Liver (tissue), 9 donors: ENCODE data around the gene LRIG1. TPM values are rescaled to one million over a fixed set of nuclear protein-coding genes. Genes with fewer than 3 reads are reported as not detected.

Experiments used
- DNase-seq: peaks from one replicate; pipeline ENCODE4 v3.0.0-alpha.2; 2017; ENCODE audit warnings: low spot score
- H3K27ac ChIP-seq, 2 donors: one replicate each; pipeline ENCODE4 v1.7.0; 2013; ENCODE audit warnings: inconsistent platforms in 2 of 2, low read length in 2 of 2, control low read depth in 1 of 2, low read depth in 1 of 2, mild to moderate bottlenecking in 1 of 2
- H3K27me3 ChIP-seq, 4 donors: one replicate each; pipeline versions ENCODE4 v1.6.1 to v1.7.0; 2013; ENCODE audit warnings: low read length in 3 of 4, inconsistent platforms in 1 of 4, mild to moderate bottlenecking in 1 of 4, moderate library complexity in 1 of 4; ENCODE audit not compliant: control insufficient read depth in 4 of 4, insufficient read depth in 4 of 4
- H3K36me3 ChIP-seq, 4 donors: one replicate each; pipeline versions ENCODE4 v1.6.1 to v1.7.0; 2013; ENCODE audit warnings: low read length in 3 of 4, mild to moderate bottlenecking in 3 of 4, low read depth in 1 of 4, moderate library complexity in 1 of 4; ENCODE audit not compliant: control insufficient read depth in 4 of 4, insufficient read depth in 3 of 4
- H3K4me1 ChIP-seq, 4 donors: one replicate each; pipeline versions ENCODE4 v1.6.1 to v1.7.0; 2013; ENCODE audit warnings: low read length in 3 of 4, mild to moderate bottlenecking in 3 of 4, moderate library complexity in 1 of 4; ENCODE audit not compliant: control insufficient read depth in 4 of 4, insufficient read depth in 4 of 4
- H3K4me3 ChIP-seq, 3 donors: one replicate each; pipeline versions ENCODE4 v1.6.1 to v1.7.0; 2013; ENCODE audit warnings: low read length in 3 of 3, control low read depth in 1 of 3, low read depth in 1 of 3, mild to moderate bottlenecking in 1 of 3
- H3K9ac ChIP-seq, 2 donors: one replicate each; pipeline ENCODE4 v1.7.0; 2013; ENCODE audit warnings: low read length in 2 of 2, mild to moderate bottlenecking in 2 of 2, moderate library complexity in 2 of 2, control low read depth in 1 of 2, low read depth in 1 of 2
- H3K9me3 ChIP-seq, 4 donors: one replicate each; pipeline versions ENCODE4 v1.6.1 to v1.7.0; 2013; ENCODE audit warnings: low read length in 3 of 4; ENCODE audit not compliant: control insufficient read depth in 4 of 4
- EGR1 ChIP-seq, 2 donors: IDR thresholded peaks; 2 replicates each; pipeline ENCODE4 v1.6.1; 2016 to 2018; ENCODE audit warnings: antibody characterized with exemption in 2 of 2, low read depth in 2 of 2
- FOXA1 ChIP-seq: IDR thresholded peaks from 2 replicates; pipeline ENCODE4 v1.6.1; 2016; ENCODE audit warnings: antibody characterized with exemption
- FOXA2 ChIP-seq: IDR thresholded peaks from 2 replicates; pipeline ENCODE4 v1.6.1; 2016; ENCODE audit warnings: antibody characterized with exemption
- GABPA ChIP-seq, 2 donors: IDR thresholded peaks in 1 of 2; conservative IDR thresholded peaks in 1 of 2; 2 replicates each; pipeline ENCODE4 v1.6.1; 2016; ENCODE audit warnings: antibody characterized with exemption in 2 of 2, mild to moderate bottlenecking in 1 of 2, moderate library complexity in 1 of 2
- HNF4A ChIP-seq, 2 donors: conservative IDR thresholded peaks; 2 replicates each; pipeline ENCODE4 v1.6.1; 2016; ENCODE audit warnings: antibody characterized with exemption in 2 of 2, mild to moderate bottlenecking in 2 of 2
- HNF4G ChIP-seq: IDR thresholded peaks from 2 replicates; pipeline ENCODE4 v1.6.1; 2016; ENCODE audit warnings: antibody characterized with exemption
- JUND ChIP-seq, 2 donors: IDR thresholded peaks; 2 replicates each; pipeline ENCODE4 v1.6.1; 2016; ENCODE audit warnings: antibody characterized with exemption in 2 of 2
- NR2F2 ChIP-seq: IDR thresholded peaks from 2 replicates; pipeline ENCODE4 v1.6.1; 2016; ENCODE audit warnings: antibody characterized with exemption
- SP1 ChIP-seq: IDR thresholded peaks from 2 replicates; pipeline ENCODE4 v1.6.1; 2018; ENCODE audit warnings: antibody characterized with exemption, mild to moderate bottlenecking
- TAF1 ChIP-seq: conservative IDR thresholded peaks from 2 replicates; pipeline ENCODE4 v1.6.1; 2016; ENCODE audit warnings: antibody characterized with exemption, mild to moderate bottlenecking
- YY1 ChIP-seq: IDR thresholded peaks from 2 replicates; pipeline ENCODE4 v1.6.1; 2016; ENCODE audit warnings: antibody characterized with exemption, mild to moderate bottlenecking
- WGBS: extraction: QIAGEN DNeasy Blood & Tissue Kit; methylation state at CpG from one replicate; pipeline ENCODE4 v1.1.7; 2013; 5-methylcytosine and 5-hydroxymethylcytosine counted together
- polyA plus RNA-seq, 2 donors: library from polyadenylated mRNA; stranded (reverse) in 1 of 2; unstranded in 1 of 2; fragments of 200-250 nt in 1 of 2; fragments of >200 nt in 1 of 2; fragmentation: Nextera tagmentation in 1 of 2; extraction: Ambion mirVana in 1 of 2; gene quantifications; one replicate each; pipeline versions ENCODE4 v1.2.1 to v1.2.3, GENCODE V29; 2013 to 2015
- total RNA-seq, 2 donors: library from RNA; depleted of rRNA; stranded (reverse); fragments of >200 nt; gene quantifications; one replicate each; pipeline ENCODE4 v1.2.3, GENCODE V29; 2014
- TF ChIP-seq, protein P1 (sequence below): IDR thresholded peaks from 2 replicates; pipeline ENCODE4 v1.6.1; 2016; ENCODE audit warnings: antibody characterized with exemption, mild to moderate bottlenecking
- TF ChIP-seq, protein P2 (sequence below): IDR thresholded peaks from 2 replicates; pipeline ENCODE4 v1.6.1; 2016; ENCODE audit warnings: antibody characterized with exemption
- TF ChIP-seq, protein P3 (sequence below): IDR thresholded peaks from 2 replicates; pipeline ENCODE4 v1.6.1; 2016; ENCODE audit warnings: antibody characterized with exemption
- TF ChIP-seq, protein P4 (sequence below): fragments of 150-350 bp; IDR thresholded peaks from 2 replicates; pipeline ENCODE4 v1.5.1; 2017; ENCODE audit warnings: improper control_type of control experiment, low read depth, low read length; ENCODE audit not compliant: missing input control
- TF ChIP-seq, protein P5 (sequence below): IDR thresholded peaks from 2 replicates; pipeline ENCODE4 v1.6.1; 2016; ENCODE audit warnings: antibody characterized with exemption
- donor health status: healthy.
- donor health status: healthy.
- donor health status: healthy.
- donor health status: healthy.
- donor health status: healthy.

Gene LRIG1
- total and polyA plus RNA-seq, 4 donors = 9.4 to 48.9 (median 12.9) TPM

DNA sequence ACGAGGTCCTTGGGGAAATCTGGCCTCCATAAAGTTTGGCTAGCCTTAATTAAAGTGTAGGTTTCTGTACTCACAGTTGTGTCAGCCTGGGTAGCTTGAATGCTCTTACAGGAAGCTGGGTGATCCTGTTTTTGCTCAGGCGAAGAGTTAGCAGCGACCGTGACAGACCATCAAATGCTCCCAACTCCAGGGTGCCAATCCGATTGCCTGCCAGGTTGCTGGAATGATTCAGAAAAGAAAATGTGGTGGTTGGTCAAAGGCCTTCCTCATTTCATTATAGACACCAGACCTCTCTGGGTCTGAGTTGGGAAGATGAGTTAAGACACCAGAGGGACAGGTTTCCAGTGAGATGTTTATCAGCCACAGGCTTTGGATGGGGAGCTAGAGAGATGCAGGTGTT is 86.0 kb downstream of the LRIG1 start:
- peaks cover 14 to 37% (median 23%) of the 10 kb centered on the region in 4 donors for H3K36me3 ChIP-seq
- no peaks in the 10 kb centered on the region for H3K4me1 ChIP-seq
- DNase-seq = no peak
- no peak overlapping the region for H3K27ac ChIP-seq
- H3K9ac ChIP-seq = no peak overlapping the region
- H3K4me3 ChIP-seq = no peak overlapping the region
- H3K27me3 ChIP-seq = no peaks in the 10 kb centered on the region
- 97% methylated on average over 5 of the region's 5 CpGs for WGBS
- no peak for TF ChIP-seq FOXA1
- TF ChIP-seq SP1 = no peak
- no peak for TF ChIP-seq TAF1
- TF ChIP-seq GABPA (IDR thresholded peaks at IDR 0.05 in 1 of 2, conservative IDR thresholded peaks at IDR 0.05 in 1 of 2) = no peak
- no peak for TF ChIP-seq HNF4A (conservative IDR thresholded peaks at IDR 0.05)
- TF ChIP-seq HNF4G = no peak
- TF ChIP-seq, protein P1, sequence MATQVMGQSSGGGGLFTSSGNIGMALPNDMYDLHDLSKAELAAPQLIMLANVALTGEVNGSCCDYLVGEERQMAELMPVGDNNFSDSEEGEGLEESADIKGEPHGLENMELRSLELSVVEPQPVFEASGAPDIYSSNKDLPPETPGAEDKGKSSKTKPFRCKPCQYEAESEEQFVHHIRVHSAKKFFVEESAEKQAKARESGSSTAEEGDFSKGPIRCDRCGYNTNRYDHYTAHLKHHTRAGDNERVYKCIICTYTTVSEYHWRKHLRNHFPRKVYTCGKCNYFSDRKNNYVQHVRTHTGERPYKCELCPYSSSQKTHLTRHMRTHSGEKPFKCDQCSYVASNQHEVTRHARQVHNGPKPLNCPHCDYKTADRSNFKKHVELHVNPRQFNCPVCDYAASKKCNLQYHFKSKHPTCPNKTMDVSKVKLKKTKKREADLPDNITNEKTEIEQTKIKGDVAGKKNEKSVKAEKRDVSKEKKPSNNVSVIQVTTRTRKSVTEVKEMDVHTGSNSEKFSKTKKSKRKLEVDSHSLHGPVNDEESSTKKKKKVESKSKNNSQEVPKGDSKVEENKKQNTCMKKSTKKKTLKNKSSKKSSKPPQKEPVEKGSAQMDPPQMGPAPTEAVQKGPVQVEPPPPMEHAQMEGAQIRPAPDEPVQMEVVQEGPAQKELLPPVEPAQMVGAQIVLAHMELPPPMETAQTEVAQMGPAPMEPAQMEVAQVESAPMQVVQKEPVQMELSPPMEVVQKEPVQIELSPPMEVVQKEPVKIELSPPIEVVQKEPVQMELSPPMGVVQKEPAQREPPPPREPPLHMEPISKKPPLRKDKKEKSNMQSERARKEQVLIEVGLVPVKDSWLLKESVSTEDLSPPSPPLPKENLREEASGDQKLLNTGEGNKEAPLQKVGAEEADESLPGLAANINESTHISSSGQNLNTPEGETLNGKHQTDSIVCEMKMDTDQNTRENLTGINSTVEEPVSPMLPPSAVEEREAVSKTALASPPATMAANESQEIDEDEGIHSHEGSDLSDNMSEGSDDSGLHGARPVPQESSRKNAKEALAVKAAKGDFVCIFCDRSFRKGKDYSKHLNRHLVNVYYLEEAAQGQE = no peak
- TF ChIP-seq YY1 = no peak
- TF ChIP-seq EGR1 (IDR thresholded peaks at IDR 0.05; ENCODE audit: low read depth in 2 of 2) = no peak
- TF ChIP-seq, protein P2, sequence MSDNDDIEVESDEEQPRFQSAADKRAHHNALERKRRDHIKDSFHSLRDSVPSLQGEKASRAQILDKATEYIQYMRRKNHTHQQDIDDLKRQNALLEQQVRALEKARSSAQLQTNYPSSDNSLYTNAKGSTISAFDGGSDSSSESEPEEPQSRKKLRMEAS = no peak
- TF ChIP-seq, protein P3, sequence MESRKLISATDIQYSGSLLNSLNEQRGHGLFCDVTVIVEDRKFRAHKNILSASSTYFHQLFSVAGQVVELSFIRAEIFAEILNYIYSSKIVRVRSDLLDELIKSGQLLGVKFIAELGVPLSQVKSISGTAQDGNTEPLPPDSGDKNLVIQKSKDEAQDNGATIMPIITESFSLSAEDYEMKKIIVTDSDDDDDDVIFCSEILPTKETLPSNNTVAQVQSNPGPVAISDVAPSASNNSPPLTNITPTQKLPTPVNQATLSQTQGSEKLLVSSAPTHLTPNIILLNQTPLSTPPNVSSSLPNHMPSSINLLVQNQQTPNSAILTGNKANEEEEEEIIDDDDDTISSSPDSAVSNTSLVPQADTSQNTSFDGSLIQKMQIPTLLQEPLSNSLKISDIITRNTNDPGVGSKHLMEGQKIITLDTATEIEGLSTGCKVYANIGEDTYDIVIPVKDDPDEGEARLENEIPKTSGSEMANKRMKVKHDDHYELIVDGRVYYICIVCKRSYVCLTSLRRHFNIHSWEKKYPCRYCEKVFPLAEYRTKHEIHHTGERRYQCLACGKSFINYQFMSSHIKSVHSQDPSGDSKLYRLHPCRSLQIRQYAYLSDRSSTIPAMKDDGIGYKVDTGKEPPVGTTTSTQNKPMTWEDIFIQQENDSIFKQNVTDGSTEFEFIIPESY = no peak
- no peak for TF ChIP-seq FOXA2
- TF ChIP-seq JUND (IDR thresholded peaks at IDR 0.05) = no peak
- TF ChIP-seq NR2F2 = no peak
- no peaks in the 10 kb centered on the region for H3K9me3 ChIP-seq

DNA sequence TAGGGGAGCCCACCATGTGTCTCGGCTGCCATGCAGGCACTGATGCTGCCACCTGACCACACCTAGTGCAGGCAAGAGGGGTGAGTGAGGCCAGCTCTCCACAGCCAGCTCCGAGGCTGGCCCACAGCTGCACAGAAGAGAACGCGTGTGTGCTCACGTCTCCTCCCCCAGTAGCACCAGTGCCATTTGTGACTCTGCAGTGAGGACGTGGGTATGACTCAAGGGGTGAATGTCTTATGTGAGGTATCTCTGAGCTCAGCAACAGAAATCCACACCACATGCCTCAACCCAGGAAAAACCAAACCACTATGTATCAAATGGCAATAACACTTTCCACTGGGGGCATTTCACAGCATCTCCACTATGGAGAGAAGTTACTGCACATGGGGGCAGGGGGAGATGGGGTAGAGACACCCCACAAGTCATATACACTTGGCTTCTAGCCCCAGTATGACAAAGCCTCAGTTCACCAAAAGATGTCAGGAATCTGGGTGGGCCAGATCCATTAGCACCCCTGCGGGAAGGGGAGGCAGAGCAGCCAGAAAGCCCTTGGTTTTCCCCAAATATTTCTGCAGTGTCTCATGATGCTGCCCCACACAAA is 87.6 kb downstream of the LRIG1 start:
- Histone ChIP-seq H3K9ac (no peak overlapping the region), H3K9me3 (no peaks in the 10 kb centered on the region), H3K27me3 (no peaks in the 10 kb centered on the region), H3K4me1 (peaks cover 0 to under 1% (median 0%) of the 10 kb centered on the region in 4 donors), H3K36me3 (peaks cover 16 to 43% (median 26%) of the 10 kb centered on the region in 4 donors), H3K27ac (no peak overlapping the region), H3K4me3 (no peak overlapping the region)
- 92% methylated on average over 7 of the region's 7 CpGs for WGBS
- TF ChIP-seq, protein P1 = no peak
- TF ChIP-seq, protein P4, sequence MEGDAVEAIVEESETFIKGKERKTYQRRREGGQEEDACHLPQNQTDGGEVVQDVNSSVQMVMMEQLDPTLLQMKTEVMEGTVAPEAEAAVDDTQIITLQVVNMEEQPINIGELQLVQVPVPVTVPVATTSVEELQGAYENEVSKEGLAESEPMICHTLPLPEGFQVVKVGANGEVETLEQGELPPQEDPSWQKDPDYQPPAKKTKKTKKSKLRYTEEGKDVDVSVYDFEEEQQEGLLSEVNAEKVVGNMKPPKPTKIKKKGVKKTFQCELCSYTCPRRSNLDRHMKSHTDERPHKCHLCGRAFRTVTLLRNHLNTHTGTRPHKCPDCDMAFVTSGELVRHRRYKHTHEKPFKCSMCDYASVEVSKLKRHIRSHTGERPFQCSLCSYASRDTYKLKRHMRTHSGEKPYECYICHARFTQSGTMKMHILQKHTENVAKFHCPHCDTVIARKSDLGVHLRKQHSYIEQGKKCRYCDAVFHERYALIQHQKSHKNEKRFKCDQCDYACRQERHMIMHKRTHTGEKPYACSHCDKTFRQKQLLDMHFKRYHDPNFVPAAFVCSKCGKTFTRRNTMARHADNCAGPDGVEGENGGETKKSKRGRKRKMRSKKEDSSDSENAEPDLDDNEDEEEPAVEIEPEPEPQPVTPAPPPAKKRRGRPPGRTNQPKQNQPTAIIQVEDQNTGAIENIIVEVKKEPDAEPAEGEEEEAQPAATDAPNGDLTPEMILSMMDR = no peak
- TF ChIP-seq TAF1 (no peak), HNF4G (no peak), NR2F2 (no peak), JUND (IDR thresholded peaks at IDR 0.05) (no peak), FOXA1 (no peak), YY1 (no peak), HNF4A (conservative IDR thresholded peaks at IDR 0.05) (no peak)
- TF ChIP-seq, protein P3 = no peak
- TF ChIP-seq, protein P2 = no peak
- TF ChIP-seq, protein P5, sequence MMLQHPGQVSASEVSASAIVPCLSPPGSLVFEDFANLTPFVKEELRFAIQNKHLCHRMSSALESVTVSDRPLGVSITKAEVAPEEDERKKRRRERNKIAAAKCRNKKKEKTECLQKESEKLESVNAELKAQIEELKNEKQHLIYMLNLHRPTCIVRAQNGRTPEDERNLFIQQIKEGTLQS = no peak
- no peak for DNase-seq
